ENCODE results near the gene CLTB.

The CLTB gene

DNA sequence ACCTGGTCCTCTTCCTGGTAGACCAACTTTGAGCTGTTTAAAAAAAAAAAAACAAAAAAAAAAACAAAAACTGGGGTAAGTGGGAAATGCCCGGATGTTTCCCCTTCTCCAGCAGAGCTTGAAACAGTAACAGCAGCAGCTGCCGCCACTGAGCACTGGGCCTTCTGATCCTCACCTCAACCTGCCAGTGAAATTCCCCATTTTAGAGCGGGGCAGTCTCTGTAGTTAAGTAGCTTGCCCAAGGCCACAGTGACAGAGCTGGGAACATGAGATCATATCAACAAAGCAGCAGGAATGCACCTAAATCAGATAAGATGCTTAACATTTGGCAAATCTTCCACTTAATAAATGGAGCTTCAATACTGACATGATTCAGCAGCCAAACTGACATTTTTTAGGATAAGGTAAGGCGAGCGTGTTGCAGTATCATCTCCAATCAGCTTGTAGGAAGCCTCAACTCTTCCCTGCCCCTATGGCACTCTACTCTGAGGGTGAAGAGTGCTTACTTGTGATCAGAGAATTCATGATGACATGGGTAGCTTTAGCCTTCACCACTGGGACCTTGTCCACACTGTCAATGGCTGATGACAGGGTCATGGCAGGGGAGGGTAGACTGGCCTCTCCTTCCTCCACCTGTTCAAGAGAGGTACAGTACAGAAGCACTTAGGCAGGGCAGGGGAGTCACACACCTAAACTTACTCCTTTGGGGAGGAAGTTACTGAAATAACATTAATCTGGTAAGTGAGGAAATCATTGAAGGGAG lies 64.0 kb downstream of the CLTB start:
- no peak for DNase-seq (ENCODE audit: low read depth in 2 of 2)

DNA sequence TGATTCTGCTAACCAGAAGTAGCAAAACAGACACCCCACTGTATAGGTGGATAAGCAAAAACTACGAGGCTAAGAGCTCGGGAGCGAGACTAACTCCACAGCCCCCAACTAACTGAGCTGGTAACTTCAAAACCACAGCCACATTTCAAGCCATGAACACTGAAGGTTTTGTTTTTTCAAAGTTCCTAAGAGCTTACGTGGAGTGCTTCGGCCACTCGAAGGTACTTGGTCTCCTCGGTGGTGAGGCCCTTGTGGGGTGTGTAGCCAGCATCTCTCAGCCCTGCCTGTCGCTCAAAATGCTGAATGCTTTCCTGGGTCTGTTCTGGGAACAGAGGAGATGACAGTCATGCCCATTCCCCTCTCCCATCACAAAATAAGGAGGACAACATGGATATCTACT lies 65.9 kb downstream of the CLTB start:
- DNase-seq (ENCODE audit: low read depth in 2 of 2): no peak

DNA sequence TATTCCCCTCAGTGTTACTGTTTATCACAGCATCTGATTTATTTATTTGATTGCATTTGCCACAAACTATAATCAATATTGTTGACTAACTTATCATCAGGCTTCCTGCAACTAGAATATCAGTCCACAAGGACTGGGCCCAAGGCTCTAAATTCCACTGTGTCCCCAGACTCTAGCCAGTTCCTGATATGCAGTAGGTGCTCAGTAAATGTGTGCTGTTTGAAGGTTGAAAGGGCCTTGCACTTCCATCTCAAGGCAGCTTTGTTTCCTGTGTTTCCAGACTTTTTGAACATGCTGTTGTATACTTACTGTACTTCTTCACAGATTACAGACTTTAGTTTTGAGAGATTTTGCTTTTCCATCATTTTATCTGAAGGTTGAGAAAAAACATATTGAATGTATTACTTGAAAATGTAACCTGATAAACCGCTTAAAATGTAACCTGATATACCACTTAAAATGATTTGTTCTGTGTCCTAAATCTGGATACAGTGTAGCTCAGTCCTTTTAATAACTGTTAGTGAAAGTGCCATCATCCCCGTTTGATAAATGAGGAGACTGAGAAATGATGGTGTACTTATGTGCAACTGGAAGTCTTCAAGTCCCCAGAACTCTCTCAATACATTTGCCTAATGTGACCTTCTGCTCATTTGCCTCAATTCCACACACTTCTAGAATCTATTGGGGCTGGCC lies 73.4 kb downstream of the CLTB start:
- no peak for DNase-seq (ENCODE audit: low read depth in 2 of 2)

Data from stimulated activated CD4-positive, alpha-beta T cell treated with anti-CD3 and anti-CD28 coated beads, Interleukin-4, amount 100 ng/mL, for 48 hours (primary cell).